HG02763 (cell line): Measurements from ENCODE around the gene YWHAG.
A peak's percentile ranks its signal among the peaks of the same experiment; 100 is the strongest.
"Not testable (repeated sequence)": the region's sequence is repeated elsewhere in the genome, so short reads cannot be mapped to it uniquely, and the experiment has no call there.

Experiments used
- ATAC-seq: cut with Tn5 transposase; IDR thresholded peaks from one replicate; pipeline ENCODE4 v1.9.1; 2021; ENCODE audit warnings: mild to moderate bottlenecking, moderate library complexity; ENCODE audit not compliant: unreplicated experiment

The YWHAG gene

DNA sequence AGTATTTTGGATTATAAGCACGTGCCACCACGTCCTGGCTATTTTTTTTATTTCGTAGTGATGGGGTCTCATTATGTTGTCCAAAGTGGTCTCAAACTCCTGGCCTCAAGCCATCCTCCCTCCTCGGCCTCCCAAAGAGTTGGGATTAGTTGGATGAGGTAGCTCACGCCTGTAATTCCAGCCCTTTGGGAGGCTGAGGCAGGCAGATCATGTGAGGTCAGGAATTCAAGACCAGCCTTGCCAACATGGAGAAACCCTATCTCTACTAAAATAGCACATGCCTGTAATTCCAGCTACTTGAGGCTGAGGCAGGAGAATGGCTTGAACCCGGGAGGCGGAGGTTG, 21.8 kb upstream of the YWHAG start:
- ATAC-seq = no peak

DNA sequence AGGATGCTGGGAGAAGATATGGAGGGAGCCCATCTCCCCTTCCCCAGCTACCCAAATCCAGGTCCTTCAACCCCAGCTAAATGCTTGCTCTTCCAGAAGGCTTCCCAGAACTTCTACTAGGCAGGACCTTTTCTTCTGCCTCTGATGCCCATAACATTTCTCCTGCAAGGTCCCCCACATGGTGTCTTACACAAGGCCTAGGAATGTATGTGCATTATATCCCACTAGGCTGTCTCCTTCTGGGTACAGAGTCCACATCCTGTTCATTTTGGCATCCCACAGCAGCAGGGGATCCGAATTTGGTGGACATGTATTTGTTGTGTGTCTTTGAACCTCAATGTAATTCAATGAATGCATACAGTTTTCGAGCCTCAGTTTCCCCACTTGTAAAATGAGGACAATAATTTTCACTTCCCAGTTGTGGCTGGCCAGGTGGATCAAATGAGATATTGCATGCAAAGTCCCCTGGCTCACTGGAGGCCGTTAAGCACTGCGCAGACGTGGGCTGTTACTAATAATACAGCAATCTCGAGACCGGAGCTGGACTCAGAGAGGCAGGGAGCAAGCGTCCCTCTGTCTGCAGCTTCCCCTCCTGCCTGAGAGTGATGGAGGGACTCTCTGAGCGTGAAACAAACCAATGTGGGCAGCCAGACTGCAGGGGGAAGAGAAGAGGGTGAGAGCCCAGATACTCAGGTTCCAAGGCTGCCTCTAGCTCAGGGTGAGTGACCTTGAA, 18.6 kb upstream of the YWHAG start:
- no peak for ATAC-seq

DNA sequence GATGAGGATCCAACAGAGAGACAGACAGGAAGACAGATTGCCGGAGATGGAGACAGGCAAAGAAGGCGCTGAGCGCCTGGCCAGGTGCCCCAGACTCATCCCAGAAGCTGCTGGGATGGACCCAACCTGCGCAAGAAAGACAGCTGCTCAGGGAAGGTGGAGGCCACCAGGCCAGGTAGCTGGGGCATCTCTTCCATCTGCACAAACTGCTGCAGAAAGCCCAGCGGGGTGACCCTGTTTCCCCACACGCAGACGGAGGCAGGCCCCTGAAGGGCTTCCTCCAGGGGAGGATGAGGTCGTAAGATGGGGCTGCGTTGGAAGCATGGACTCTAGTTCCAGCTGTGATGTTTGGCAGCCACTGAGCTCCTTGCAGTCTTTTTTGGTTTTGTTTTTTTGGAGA, 16.5 kb upstream of the YWHAG start:
- ATAC-seq = no peak

DNA sequence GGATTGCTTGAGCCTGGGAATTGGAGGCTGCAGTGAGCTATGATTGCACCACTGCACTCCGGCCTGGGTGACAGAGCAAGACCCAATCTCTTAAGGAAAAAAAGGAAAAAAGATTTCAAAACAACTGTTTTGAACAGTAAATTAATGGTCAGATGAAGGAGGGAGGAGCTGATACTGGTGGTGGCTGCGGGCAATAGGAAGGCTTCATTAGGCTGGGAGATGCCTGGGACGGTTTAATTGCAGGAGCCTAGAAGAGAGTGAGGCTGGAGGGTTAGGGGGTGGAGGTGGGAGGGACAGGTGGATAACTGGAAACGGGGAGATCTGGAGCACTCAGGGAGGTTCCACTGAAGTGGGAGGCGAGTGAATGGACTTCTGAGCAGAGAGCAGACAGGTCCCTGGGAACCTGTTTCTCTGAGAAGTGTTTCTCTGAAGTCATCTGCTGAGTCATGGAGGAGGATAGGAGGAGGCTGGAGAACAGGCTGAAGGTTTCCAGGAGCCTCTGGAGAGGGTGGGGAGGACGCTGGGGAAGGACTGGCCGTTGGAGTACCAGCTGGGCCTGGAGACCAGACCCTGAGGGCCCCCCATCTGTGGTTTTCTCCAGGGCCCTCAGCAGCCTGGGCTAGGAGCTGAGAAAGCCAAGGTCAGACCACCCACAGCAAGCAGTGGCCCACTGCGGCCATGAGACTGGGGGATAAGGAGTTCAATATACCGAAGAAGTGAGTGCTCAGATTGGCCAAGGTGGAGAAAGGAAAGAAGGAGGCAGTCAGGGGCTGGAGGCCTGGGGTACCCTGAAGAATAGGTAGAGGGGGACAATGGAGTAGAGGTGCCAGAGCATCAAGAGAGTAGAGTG, 14.4 kb upstream of the YWHAG start:
- no peak for ATAC-seq

DNA sequence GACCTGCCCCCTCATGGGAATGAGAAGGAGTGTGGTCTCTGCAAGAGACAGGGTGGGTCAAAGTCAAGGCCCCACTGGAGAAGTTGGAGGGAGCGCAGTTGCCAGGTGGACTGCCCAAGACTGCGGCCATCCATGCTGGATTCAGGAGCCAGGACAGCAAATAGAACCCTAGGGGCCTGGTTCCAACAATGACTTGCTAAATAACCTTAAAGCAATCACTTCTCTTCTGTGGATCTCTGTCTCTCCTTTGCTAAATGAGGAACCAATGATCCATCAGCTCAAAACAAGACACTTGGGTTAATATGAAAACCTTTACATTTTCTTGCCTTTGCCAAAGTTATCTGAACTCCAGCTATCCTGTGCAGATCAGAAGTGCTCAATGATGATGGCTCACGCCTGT, 12.6 kb upstream of the YWHAG start:
- ATAC-seq = no peak

DNA sequence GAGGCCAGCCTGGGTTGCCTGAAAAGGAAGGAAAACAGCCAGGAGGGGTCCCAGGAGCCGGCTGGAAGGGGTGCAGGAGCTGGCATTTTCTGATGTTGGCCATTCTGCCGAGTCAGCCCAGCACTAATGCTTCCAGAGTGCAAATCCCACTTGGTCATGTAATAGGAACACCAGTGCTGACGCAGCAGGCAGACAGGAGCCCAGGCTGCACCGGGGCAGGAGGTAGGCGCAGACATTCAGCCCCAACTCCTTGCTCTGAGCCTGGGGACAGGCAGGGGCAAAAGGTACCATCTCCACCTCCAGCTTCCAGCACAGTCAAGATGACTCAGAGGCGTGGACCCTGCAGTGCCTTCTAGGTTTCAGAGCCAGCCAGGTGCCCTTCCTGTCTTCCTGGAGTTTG, 10.2 kb upstream of the YWHAG start:
- no peak for ATAC-seq

DNA sequence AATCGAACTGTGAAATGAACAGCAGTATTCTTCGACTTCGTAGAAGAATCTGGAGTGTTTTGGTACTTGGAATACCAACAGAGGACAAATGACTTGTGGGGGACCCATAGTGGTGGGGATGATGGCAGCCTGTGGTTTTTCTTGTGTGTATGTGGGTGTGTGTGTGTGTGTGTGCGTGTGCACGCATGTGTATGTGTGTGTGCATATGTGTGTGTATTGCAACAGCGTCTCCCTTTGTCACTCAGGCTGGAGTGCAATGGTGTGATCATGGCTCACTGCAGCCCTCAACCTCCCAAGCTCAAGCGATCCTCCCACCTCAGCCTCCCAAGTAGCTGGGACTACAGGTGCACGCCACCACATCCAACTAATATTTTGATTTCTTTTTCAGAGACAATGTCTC, 9.4 kb upstream of the YWHAG start:
- no peak for ATAC-seq

DNA sequence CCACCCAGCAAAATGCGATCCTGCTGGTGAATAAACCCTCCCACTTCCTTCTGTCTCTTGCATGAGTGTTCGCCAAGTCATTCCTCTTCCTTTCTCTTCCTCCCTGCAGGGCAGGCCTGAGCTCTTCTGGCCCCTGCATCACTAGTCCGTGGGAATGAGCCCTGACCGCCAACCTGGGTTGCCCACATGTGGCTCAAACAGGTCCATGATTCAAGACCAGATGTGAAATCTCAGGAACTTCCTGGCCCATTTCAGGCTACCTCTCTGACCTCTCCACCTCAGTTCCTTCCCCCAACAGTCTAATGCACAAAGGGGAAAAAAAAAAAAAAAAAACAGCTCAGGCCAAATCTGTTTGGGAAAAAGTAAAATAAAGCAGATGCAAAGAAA, 5.4 kb upstream of the YWHAG start:
- ATAC-seq = no peak

DNA sequence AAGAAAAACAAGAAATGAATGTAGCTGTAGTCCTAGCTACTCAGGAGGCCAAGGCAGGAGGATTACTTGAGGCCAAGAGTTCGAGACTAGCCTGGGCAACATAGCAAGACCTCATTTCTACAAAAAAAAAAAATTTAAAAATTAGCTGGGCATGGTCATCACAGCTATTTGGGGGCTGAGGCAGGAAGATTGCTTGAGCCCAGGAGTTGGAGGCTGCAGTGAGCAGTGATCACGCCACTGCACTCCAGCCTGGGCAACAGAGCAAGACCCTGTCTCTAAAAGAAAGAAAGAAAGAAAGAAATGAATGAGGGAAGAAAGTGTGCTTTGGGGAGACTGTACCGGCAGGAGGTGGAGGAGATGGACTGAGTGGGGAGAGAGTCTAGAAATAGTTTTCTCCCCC, 5.0 kb upstream of the YWHAG start:
- not testable (repeated sequence) for ATAC-seq

DNA sequence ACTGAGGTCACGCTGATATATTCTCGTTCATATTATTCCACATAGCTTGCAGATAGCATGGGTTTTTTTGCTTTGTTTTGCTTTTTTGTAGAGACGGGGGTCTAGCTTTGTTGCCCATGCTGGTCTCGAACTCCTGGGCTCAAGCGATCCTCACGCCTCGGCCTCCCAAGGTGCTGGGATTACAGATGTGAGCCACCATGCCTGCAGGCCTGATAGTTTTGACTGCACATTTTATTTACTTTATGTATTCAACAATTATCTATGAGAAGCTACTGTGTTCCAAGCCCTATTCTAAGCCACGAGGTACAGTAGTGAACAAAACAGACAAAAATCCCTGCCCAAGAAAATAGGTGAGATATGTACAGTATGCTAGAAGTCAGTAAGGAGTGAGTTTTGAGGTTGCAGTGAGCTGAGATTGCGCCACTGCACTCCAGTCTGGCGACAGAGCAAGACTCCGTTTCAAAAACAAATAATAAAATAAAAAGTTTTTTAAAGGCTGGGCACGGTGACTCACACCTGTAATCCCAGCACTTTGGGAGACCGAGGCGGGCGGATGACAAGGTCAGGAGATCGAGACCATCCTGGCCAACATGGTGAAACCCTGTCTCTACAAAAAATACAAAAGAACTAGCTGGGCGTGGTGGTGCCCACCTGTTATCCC, 1.3 kb upstream of the YWHAG start:
- ATAC-seq = no peak

DNA sequence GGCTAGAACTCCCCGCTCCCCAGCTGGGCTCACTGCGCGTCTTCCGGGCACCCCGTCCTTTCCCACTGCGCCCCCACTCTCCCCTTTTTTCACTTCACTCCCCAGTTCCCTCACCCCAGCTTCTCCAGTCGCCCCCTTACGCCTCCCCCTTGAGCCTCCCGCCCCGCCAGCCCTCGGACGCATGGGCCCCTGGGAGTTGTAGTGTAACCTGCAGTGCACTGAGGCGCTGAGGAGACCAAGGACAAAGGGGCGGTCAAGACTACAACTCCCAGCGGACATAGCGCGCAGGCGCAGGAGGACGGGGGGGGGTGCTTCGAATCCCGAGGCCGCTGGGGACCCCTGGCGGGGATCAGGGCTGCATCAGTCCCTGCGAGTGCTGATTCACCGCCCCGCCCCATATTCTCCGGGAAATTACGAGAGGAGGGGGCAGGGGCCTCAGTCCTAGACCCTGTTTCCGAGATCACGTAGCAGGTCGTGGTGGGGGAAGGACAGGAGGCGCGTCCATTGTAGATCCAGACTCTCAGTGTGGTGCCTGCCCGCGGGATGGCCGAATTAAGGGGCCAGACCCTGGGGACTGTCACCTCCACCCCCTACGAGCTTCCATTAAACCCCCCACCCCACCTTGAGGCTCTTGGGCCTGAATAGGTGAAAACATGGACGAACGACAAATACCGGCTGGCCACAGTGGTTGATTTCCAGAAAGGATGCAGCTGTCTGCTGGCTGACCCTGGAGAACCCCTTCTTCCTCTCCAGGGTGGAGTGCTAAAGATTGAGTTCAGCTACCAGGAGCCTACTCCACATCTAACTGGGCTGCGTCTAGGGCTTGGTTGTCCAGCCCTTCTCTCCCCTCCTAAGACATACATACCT, 553 bp upstream of the YWHAG start:
- ATAC-seq = peak; percentile 89

DNA sequence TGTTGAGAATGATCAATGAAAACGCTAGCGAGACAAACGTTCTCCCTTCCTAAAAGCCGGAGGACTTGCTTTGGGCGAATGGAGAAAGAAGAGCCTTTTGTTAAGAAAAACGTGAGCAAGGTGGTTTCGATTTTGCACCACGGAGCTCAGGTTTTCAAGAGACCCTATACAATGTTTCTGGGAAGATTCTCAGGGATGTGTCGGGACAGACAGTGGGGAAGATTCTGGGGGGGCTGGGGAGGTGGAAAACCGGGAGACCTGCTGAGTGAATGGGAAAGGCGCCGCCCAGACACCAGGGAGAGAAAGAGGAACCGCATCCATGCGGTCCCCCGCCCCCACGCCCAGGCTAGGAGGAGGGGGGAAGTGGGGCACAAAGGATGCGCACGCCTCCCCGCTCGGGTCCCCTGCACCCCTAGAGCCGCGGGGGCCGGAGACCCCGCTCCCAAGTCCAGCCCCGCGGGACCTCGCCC, 745 bp downstream of the YWHAG start:
- ATAC-seq = peak; percentile 22

DNA sequence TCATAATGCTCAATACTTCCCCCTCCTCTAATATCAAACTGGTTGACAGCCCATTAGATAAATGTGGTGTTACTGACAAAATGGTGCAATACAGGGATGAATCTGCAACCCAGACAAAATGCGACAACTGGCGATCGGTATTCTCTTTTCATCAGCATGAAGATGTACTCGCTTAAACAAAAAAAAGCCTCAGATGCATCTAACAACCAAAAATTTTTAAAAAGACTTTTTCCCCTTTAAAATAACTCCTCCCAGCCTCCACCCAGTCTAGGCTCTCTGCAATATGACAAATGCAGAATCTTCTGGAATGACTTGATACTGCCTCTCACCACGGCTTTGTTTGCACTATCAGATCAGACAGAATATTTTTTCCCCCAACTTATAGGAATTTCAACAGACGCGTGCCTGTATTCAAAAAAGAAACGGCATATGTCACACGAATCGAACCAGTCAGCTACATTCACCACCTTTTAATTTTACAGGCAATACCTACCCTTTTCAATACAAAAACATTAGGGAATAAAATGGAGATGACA, 1.2 kb downstream of the YWHAG start:
- ATAC-seq = no peak

DNA sequence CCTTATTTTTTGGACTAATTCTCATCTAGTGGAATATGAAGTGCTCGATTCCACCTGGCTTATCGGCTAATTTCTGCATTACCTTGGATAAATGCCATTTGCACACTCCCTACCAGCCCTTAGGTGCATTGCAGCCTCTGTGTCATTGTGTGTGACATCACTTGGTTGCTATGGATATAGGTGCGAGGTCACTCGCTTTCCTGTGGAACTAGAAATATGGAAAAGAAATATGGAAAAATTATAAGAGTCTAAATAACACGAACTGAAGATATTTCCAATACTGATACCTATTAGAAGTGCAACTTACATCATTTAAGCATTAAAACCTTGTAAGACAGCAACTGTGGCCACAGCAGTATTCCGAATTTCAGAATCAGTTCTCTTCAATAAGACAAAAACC, 2.0 kb downstream of the YWHAG start:
- no peak for ATAC-seq

DNA sequence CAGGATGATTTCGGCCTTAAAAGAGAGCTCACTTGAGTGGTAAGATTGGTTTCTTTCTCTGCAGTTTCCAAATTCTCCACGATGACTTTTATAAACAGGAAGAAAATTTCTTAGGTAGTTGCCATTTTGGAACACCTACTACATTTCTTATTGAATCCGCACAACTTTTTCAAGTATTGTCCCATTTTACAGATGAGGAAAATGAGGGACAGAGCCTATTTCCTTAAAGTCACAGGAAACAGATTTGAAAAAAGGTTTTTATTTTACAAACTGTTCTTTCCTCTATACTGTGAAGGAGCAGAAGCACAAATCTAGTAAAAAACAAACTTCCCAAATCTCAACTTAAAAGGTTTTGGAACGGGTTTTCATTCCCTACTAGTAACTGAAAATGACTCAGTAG, 2.7 kb downstream of the YWHAG start:
- ATAC-seq = no peak

DNA sequence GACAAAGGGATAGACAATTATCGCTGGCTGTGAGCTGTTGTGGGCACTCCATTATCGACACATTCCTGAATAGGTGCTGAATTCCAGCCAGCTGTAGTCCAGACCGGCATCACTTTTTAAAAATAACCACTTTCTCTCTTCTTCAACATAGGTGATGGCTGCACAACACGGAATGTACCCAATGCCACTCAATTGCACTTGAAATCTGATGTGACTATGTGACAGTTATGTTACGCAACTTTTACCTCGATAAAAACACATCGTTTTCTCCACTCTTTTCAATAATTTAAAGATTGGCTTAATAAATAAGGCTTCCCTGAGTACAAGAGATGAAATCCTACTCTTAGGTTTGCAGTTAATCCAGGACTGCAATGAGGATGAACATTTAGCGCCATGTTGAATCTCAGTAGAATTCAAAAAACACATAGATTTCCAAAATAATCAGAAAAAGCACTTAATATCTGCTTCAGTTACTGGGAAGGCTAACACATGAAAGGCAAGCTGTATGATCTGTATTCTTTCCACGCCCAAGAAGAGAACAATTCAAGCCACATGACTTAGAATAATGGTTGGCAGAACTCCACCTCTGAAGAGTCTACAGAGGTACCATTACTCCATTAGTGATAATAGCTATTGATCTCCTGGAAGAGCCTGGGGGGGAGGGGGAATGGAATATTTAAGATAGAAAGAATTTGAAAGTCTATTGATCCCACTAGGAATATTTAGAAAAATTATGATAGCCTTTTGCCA, 3.6 kb downstream of the YWHAG start:
- ATAC-seq = no peak

DNA sequence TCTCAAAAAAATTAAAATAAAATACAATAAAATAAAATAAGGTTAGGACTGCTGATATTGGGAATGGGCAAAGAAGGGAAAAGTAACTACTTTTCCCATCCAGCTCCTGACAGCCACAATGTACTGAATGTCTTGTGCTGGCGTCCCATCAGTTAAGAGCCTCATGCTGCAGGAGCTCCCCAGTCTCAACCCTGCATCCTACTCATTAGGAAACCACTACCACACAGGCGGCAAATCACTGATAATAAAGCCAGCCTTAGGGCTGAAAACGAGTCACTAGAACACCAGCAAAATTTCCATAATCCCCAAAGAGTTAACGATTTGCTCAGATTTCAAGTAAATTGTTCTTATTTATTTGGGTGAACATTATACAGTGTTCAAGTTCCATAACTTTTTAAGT, 4.3 kb downstream of the YWHAG start:
- no peak for ATAC-seq

DNA sequence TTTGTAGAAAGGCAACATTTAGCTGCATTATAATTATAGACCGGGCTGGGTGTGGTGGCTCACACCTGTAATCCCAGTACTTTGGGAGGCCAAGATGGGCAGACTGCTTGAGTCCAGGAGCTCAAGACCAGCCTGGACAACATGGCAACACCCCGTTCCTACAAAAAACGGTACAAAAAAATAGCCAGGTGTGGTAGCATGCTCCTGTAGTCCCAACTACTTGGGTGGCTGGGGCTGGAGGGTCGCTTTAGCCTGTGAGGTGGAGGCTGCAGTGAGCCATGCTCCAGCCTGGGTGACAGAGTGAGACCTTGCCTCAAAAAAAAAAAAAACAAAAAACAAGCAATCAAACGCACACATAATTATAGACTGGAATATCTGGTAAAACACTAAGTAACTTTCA, 5.0 kb downstream of the YWHAG start:
- no peak for ATAC-seq

DNA sequence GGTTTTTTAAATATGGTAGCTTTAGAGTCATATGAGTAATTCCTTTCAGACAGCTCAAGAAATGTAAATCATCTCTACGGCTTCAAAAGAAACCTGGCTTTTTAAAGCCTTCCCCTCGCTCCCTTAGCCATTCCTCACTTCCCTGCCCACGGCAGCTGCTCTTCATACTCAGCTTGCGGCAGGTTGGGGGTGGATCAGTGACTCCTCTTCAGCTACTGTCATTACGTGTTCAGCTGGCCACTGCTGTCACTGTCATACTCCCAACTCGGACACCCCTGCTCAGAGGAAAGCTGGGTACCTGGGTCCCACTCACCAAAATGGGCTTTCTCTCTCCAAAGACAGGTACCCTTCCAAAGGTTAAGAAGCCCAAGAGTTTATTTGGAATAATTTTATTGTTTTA, 6.6 kb downstream of the YWHAG start:
- no peak for ATAC-seq

DNA sequence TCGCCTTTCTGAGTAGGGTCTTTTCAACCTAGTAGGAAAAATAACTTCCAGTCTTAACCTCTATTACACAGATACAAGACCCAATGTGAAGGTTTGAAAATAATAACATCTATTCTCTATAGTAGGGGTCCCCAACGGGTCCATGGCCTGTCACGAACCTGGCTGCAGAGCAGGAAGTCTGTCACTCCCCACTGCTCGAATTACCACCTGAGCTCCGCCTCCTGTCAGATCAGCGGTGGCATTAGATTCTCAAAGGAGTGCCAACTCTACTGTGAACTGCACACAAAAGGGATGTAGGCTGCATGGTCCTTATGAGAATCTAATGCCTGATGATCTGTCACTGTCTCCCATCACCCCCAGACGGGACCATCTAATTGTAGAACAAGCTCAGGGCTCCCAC, 7.4 kb downstream of the YWHAG start:
- ATAC-seq = no peak
